Psoas muscle (tissue), 8 donors: ENCODE measurements around the gene CTDSP1. TPM values are rescaled to one million over a fixed set of nuclear protein-coding genes. Genes with fewer than 3 reads are reported as not detected.

Experiments
- ATAC-seq, 4 donors: fragments of 200-7000 bp; cut with Tn5 transposase; one replicate each; pipeline ENCODE4 v1.9.1; 2020; ENCODE audit warnings: moderate library complexity in 3 of 4, mild to moderate bottlenecking in 2 of 4
- DNase-seq, 2 donors: peaks; one replicate each; pipeline ENCODE4 v3.0.0-alpha.2; 2020
- H3K27ac ChIP-seq: fragments of 200-600 bp; one replicate; pipeline ENCODE4 v1.8.0; 2022
- H3K27me3 ChIP-seq, 3 donors: fragments of 200-600 bp in 1 of 3; one replicate each; pipeline versions ENCODE4 v1.6.1 to v1.8.0; 2013 to 2022; ENCODE audit warnings: low read length in 2 of 3, mild to moderate bottlenecking in 2 of 3, moderate library complexity in 1 of 3; ENCODE audit not compliant: insufficient read depth in 3 of 3
- H3K36me3 ChIP-seq, 2 donors: fragments of 200-600 bp in 1 of 2; one replicate each; pipeline versions ENCODE4 v1.6.1 to v1.8.0; 2013 to 2022; ENCODE audit warnings: low read depth in 1 of 2, mild to moderate bottlenecking in 1 of 2, moderate library complexity in 1 of 2; ENCODE audit not compliant: insufficient read depth in 1 of 2
- H3K4me1 ChIP-seq: fragments of 200-600 bp; one replicate; pipeline ENCODE4 v1.8.0; 2022
- H3K4me3 ChIP-seq: fragments of 200-600 bp; one replicate; pipeline ENCODE4 v1.8.0; 2022; ENCODE audit warnings: mild to moderate bottlenecking
- H3K9me3 ChIP-seq: fragments of 200-600 bp; one replicate; pipeline ENCODE4 v1.8.0; 2022
- CTCF ChIP-seq: fragments of 200-600 bp; IDR thresholded peaks from one replicate; pipeline ENCODE4 v1.8.0; 2022; ENCODE audit warnings: antibody characterized with exemption
- WGBS, 3 donors: extraction: QIAGEN DNeasy Blood & Tissue Kit; methylation state at CpG; one replicate each; pipeline versions ENCODE4 v1.1.6 to v1.1.7; 2013; 5-methylcytosine and 5-hydroxymethylcytosine counted together
- intact Hi-C, 2 donors: fragments of 100-400 bp; cut with DNase I; formaldehyde crosslinking; loops; one replicate each; pipeline versions ENCODE4 v1.11.0 to v1.14.2; 2022
- polyA plus RNA-seq, 3 donors: library from polyadenylated mRNA; stranded (reverse); fragments of 200-250 nt; gene quantifications; one replicate each; pipeline ENCODE4 v1.2.3, GENCODE V29; 2013
- total RNA-seq, 4 donors: library from RNA; stranded (reverse); fragmentation: NEBNext Ultra II Directional in 2 of 4; extraction: Animal tissue kit (Norgen Biotek cat#: 25700) in 2 of 4; gene quantifications; one replicate each; pipeline versions ENCODE4 v1.2.1 to v1.2.4, GENCODE V29; 2021 to 2023
- donor health status: healthy with polysubstance abuse.
- donor health status: DM: no; HTN: no; CAD: no; lungs with moderate emphysema.
- donor health status: Bipolar disorder and iron deficiency.
- donor health status: healthy.
- donor health status: DM: yes; HTN: yes; CAD: no.
- donor health status: DM: no; HTN: no; CAD: no.
- donor health status: DM: no; HTN: no; CAD: no.
- donor health status: DM: yes; HTN: yes; CAD: no.

The CTDSP1 gene
- total and polyA plus RNA-seq, 7 donors = 55.6 to 73.0 (median 61.9) TPM

- ATAC-seq = no peak
- 90 to 95% (median 95%) methylated on average over 5 of the region's 5 CpGs for WGBS, 3 donors
Observed at GRCh38 chr2:218392459-218392858, 7.2 kb upstream of the CTDSP1 start.

GRCh38 chr2:218392891-218393462 is 6.7 kb upstream of the CTDSP1 start:
- peaks cover 9% of the 10 kb centered on the region for H3K4me1 ChIP-seq
- no peak for TF ChIP-seq CTCF
- H3K27me3 ChIP-seq = no peaks in the 10 kb centered on the region
- no peak overlapping the region for H3K27ac ChIP-seq
- no peak overlapping the region for H3K4me3 ChIP-seq
- WGBS, 3 donors = 73 to 76% (median 75%) methylated on average over 16 of the region's 16 CpGs
- no peak for ATAC-seq
- H3K9me3 ChIP-seq = no peaks in the 10 kb centered on the region
- intact Hi-C loops = loop anchor here (10.0 kb wide), 2 partner anchors 208 to 782 kb away; partner anchors contain the start of genes CNPPD1 (in 1 of the 2), RETREG2 (in 1 of the 2) and SLC23A3 (in 1 of the 2)
- no peak for DNase-seq
- no peaks in the 10 kb centered on the region for H3K36me3 ChIP-seq

More at GRCh38 chr2:218392459-218392858, 7.2 kb upstream of the CTDSP1 start:
- Histone ChIP-seq H3K27me3 (no peaks in the 10 kb centered on the region), H3K9me3 (no peaks in the 10 kb centered on the region), H3K27ac (no peak overlapping the region), H3K36me3 (no peaks in the 10 kb centered on the region), H3K4me3 (no peak overlapping the region), H3K4me1 (peaks cover 4% of the 10 kb centered on the region)
- intact Hi-C loops = loop anchor here (10.0 kb wide), 2 partner anchors 208 to 782 kb away; partner anchors contain the start of genes CNPPD1 (in 1 of the 2), RETREG2 (in 1 of the 2) and SLC23A3 (in 1 of the 2)
- no peak for DNase-seq
- no peak for TF ChIP-seq CTCF

- Histone ChIP-seq H3K4me1 (peaks cover 11% of the 10 kb centered on the region), H3K27ac (no peak overlapping the region), H3K4me3 (no peak overlapping the region), H3K9me3 (no peaks in the 10 kb centered on the region), H3K27me3 (no peaks in the 10 kb centered on the region), H3K36me3 (no peaks in the 10 kb centered on the region)
- WGBS, 3 donors = 73 to 82% (median 80%) methylated on average over 8 of the region's 8 CpGs
- ATAC-seq (no peak), DNase-seq (no peak)
- intact Hi-C loops = loop anchor here (10.0 kb wide), 2 partner anchors 209 to 781 kb away; partner anchors contain the start of genes CNPPD1 (in 1 of the 2), RETREG2 (in 1 of the 2) and SLC23A3 (in 1 of the 2)
- no peak for TF ChIP-seq CTCF
Observed at GRCh38 chr2:218393750-218394290, 5.8 kb upstream of the CTDSP1 start.

GRCh38 chr2:218394298-218395089 is 5.2 kb upstream of the CTDSP1 start:
- Histone ChIP-seq H3K27me3 (no peaks in the 10 kb centered on the region), H3K27ac (no peak overlapping the region), H3K9me3 (no peaks in the 10 kb centered on the region), H3K36me3 (no peaks in the 10 kb centered on the region), H3K4me1 (peaks cover 11% of the 10 kb centered on the region), H3K4me3 (no peak overlapping the region)
- no peak for TF ChIP-seq CTCF
- DNase-seq (peak in 1 of 2 donors; percentile 63), ATAC-seq (no peak)
- WGBS, 3 donors = 83 to 86% (median 86%) methylated on average over 13 of the region's 13 CpGs
- intact Hi-C loops = loop anchor here (5.0 to 10.0 kb wide), 3 partner anchors 102 to 780 kb away; partner anchors contain the start of genes CNPPD1 (in 1 of the 2), RETREG2 (in 1 of the 2), SLC23A3 (in 1 of the 2) and TMBIM1 (in 1 of the 2)
